MM.1S (cell line): ENCODE data around the gene MBTD1.

ENCODE experiments used
- DNase-seq: peaks from one replicate; pipeline ENCODE4 v3.0.0-alpha.2; 2015
- H2AFZ ChIP-seq: fragments of 300-600 bp; sonication (generic); 2 replicates; pipeline ENCODE4 v1.6.0; 2016; ENCODE audit warnings: antibody characterized with exemption, low read length
- H3F3A ChIP-seq: fragments of 300-600 bp; sonication (generic); 2 replicates; pipeline ENCODE4 v1.6.1; 2016; ENCODE audit warnings: mild to moderate bottlenecking, antibody characterized with exemption, low read length, moderate library complexity, mixed read lengths; ENCODE audit not compliant: insufficient read depth
- H3K27ac ChIP-seq: fragments of 300-600 bp; sonication (generic); 2 replicates; pipeline ENCODE4 v1.5.1; 2016; ENCODE audit warnings: mild to moderate bottlenecking, low read length
- H3K27me3 ChIP-seq: fragments of 300-600 bp; sonication (generic); replicated peaks from 2 replicates; pipeline ENCODE4 v1.6.0; 2016; ENCODE audit warnings: low read length; ENCODE audit not compliant: insufficient read depth
- H3K36me3 ChIP-seq: fragments of 300-600 bp; sonication (generic); replicated peaks from 2 replicates; pipeline ENCODE4 v1.6.1; 2016; ENCODE audit warnings: mild to moderate bottlenecking, low read length, mixed read lengths; ENCODE audit not compliant: insufficient read depth
- H3K4me1 ChIP-seq: fragments of 300-600 bp; sonication (generic); 2 replicates; pipeline ENCODE4 v1.6.1; 2016; ENCODE audit warnings: low read length, mixed read lengths
- H3K4me2 ChIP-seq: fragments of 300-600 bp; sonication (generic); 2 replicates; pipeline ENCODE4 v1.6.0; 2016; ENCODE audit warnings: low read depth, low read length
- H3K4me3 ChIP-seq: fragments of 300-600 bp; sonication (generic); 2 replicates; pipeline ENCODE4 v1.5.1; 2016; ENCODE audit warnings: low read length, mixed read lengths
- H3K79me2 ChIP-seq: fragments of 300-600 bp; sonication (generic); 2 replicates; pipeline ENCODE4 v1.6.1; 2016; ENCODE audit warnings: mixed run types, low read length, mixed read lengths
- H3K9ac ChIP-seq: fragments of 300-600 bp; sonication (generic); 2 replicates; pipeline ENCODE4 v1.6.1; 2016; ENCODE audit warnings: low read length, mixed read lengths
- H3K9me2 ChIP-seq: fragments of 300-600 bp; sonication (generic); replicated peaks from 2 replicates; pipeline ENCODE4 v1.6.1; 2016; ENCODE audit warnings: mild to moderate bottlenecking, low read length, mixed read lengths; ENCODE audit not compliant: insufficient read depth
- H3K9me3 ChIP-seq: fragments of 300-600 bp; sonication (generic); replicated peaks from 2 replicates; pipeline ENCODE4 v1.6.1; 2016; ENCODE audit warnings: mild to moderate bottlenecking, low read length, mixed read lengths; ENCODE audit not compliant: insufficient read depth
- H4K20me1 ChIP-seq: fragments of 300-600 bp; sonication (generic); 2 replicates; pipeline ENCODE4 v1.6.1; 2016; ENCODE audit warnings: mild to moderate bottlenecking, low read length, moderate library complexity, mixed read lengths; ENCODE audit not compliant: insufficient read depth
- EZH2 ChIP-seq: fragments of 300-600 bp; sonication (generic); optimal IDR thresholded peaks from 2 replicates; pipeline ENCODE3; 2017; ENCODE audit warnings: low read depth, mild to moderate bottlenecking, antibody characterized with exemption, low read length, mixed read lengths
- EZH2phosphoT487 ChIP-seq: fragments of 300-600 bp; sonication (generic); IDR thresholded peaks from 2 replicates; pipeline ENCODE4 v1.6.1; 2018; ENCODE audit warnings: antibody characterized with exemption, low read length
- TF ChIP-seq, protein P1 (sequence below): fragments of 300-600 bp; sonication (generic); IDR thresholded peaks from 2 replicates; pipeline ENCODE4 v1.5.1; 2016; ENCODE audit warnings: antibody characterized with exemption, low read length, mixed read lengths

MBTD1 gene

DNA sequence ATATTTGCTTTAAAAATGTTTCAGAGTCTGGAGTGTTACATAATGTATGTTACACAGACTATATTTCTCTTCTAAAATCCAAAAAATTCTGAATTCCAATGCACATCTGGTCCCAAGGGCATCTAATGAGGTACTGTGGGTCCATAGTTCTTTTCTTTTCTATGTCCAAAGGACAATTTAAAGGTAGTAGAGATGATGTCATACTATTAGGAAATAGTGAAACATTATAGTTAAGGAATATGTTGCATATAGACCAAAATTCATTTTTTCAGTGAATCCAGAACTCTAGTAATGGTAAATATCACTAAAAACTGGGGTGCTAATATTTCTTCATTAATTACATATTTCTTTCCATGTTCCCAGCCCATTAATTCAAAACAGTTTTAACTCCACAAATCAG is 70.7 kb downstream of the MBTD1 start:
- no peak overlapping the region for H2AFZ ChIP-seq
- H3K9me3 ChIP-seq = no peaks in the 10 kb centered on the region
- H3K36me3 ChIP-seq = peaks cover 9% of the 10 kb centered on the region
- H3K9ac ChIP-seq = no peak overlapping the region
- no peaks in the 10 kb centered on the region for H3F3A ChIP-seq
- no peaks in the 10 kb centered on the region for H3K79me2 ChIP-seq
- H3K4me2 ChIP-seq = no peak overlapping the region
- TF ChIP-seq EZH2 = no peak
- TF ChIP-seq EZH2phosphoT487 = no peak
- TF ChIP-seq, protein P1, sequence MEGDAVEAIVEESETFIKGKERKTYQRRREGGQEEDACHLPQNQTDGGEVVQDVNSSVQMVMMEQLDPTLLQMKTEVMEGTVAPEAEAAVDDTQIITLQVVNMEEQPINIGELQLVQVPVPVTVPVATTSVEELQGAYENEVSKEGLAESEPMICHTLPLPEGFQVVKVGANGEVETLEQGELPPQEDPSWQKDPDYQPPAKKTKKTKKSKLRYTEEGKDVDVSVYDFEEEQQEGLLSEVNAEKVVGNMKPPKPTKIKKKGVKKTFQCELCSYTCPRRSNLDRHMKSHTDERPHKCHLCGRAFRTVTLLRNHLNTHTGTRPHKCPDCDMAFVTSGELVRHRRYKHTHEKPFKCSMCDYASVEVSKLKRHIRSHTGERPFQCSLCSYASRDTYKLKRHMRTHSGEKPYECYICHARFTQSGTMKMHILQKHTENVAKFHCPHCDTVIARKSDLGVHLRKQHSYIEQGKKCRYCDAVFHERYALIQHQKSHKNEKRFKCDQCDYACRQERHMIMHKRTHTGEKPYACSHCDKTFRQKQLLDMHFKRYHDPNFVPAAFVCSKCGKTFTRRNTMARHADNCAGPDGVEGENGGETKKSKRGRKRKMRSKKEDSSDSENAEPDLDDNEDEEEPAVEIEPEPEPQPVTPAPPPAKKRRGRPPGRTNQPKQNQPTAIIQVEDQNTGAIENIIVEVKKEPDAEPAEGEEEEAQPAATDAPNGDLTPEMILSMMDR = no peak
- no peak overlapping the region for H3K27ac ChIP-seq
- DNase-seq = no peak
- no peaks in the 10 kb centered on the region for H3K4me1 ChIP-seq
- H3K27me3 ChIP-seq = no peaks in the 10 kb centered on the region
- no peak overlapping the region for H3K4me3 ChIP-seq
- H3K9me2 ChIP-seq = no peaks in the 10 kb centered on the region
- H4K20me1 ChIP-seq = no peaks in the 10 kb centered on the region

DNA sequence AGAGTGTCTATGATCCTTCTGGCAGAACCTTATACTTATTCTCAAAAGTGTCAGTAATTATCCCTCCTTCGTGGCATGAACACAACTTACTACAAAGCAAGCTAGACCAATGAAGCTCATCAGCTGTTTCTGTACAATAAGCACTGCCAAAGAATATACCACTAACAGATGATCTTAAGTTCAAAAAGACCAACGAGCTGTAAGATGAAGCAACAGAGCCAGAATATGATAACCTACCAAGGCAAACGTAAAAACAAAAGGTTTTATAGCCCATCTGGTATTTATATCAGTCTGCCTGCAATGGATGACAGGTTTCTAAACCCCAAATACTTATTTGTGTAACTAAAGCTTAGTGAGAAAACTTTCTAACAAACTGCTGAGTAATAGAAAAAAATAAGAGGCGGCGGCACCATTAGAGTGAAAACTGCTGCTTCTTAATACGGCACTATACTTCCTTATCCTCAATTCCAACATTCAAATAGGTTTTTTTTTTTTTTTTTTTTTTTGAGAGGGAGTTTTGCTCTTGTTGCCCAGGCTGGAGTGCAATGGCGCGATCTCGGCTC is 71.5 kb downstream of the MBTD1 start:
- H2AFZ ChIP-seq = no peak overlapping the region
- no peaks in the 10 kb centered on the region for H3K4me1 ChIP-seq
- H3K9ac ChIP-seq = no peak overlapping the region
- H3K9me2 ChIP-seq = no peaks in the 10 kb centered on the region
- TF ChIP-seq EZH2 (no peak), EZH2phosphoT487 (no peak)
- TF ChIP-seq, protein P1 = no peak
- H4K20me1 ChIP-seq = no peaks in the 10 kb centered on the region
- no peaks in the 10 kb centered on the region for H3K79me2 ChIP-seq
- H3K4me3 ChIP-seq = no peak overlapping the region
- peaks cover 5% of the 10 kb centered on the region for H3K36me3 ChIP-seq
- no peak overlapping the region for H3K4me2 ChIP-seq
- DNase-seq = no peak
- no peaks in the 10 kb centered on the region for H3K9me3 ChIP-seq
- H3K27ac ChIP-seq = no peak overlapping the region
- no peaks in the 10 kb centered on the region for H3K27me3 ChIP-seq
- no peaks in the 10 kb centered on the region for H3F3A ChIP-seq

DNA sequence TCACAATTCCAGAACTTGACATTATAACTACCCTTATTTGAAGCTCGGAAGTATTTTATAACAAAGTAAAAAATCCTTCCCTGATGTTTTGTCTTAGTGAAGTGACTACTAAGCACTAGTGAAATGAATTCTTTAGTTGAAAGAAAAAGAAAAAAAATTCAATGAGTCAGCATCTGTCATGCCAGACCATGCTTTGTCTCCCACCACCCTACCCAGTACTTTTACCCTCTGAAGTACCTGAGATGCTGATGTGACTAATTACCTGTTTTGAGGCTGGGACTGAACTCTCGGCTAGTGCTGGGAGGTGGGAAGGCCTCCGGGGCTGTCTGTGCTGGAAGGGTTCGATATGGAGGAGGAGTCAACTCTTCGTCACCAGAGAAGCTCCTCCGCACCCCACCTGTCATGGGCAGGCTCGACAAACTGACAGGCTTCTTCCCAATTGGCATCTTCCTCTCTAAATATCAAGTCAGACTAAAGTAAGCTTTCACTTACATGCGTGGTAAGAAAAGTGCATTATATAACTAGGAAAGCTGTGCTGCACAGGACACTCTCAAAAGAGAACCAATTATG is 74.0 kb downstream of the MBTD1 start:
- H3K4me2 ChIP-seq = no peak overlapping the region
- no peaks in the 10 kb centered on the region for H3K9me2 ChIP-seq
- H3F3A ChIP-seq = no peaks in the 10 kb centered on the region
- DNase-seq = no peak
- H3K9me3 ChIP-seq = no peaks in the 10 kb centered on the region
- H3K27ac ChIP-seq = no peak overlapping the region
- no peaks in the 10 kb centered on the region for H3K79me2 ChIP-seq
- no peak overlapping the region for H2AFZ ChIP-seq
- no peaks in the 10 kb centered on the region; the same call in none of the 2 replicates for H3K36me3 ChIP-seq
- TF ChIP-seq, protein P1 = no peak
- TF ChIP-seq EZH2 (no peak), EZH2phosphoT487 (no peak)
- no peaks in the 10 kb centered on the region for H3K27me3 ChIP-seq
- no peak overlapping the region for H3K4me3 ChIP-seq
- no peaks in the 10 kb centered on the region for H3K4me1 ChIP-seq
- H4K20me1 ChIP-seq = no peaks in the 10 kb centered on the region
- no peak overlapping the region for H3K9ac ChIP-seq
